Upper lobe of right lung (tissue), 1 donor: ENCODE data around the gene EMCN. TPM values are rescaled to one million over a fixed set of nuclear protein-coding genes. Genes with fewer than 3 reads are reported as not detected.
"Not testable (repeated sequence)": the region's sequence is repeated elsewhere in the genome, so short reads cannot be mapped to it uniquely, and the experiment has no call there.

ENCODE experiments used
- ATAC-seq: fragments of 200-7000 bp; cut with Tn5 transposase; one replicate; pipeline ENCODE4 v1.9.1; 2020; ENCODE audit warnings: mild to moderate bottlenecking, moderate library complexity
- DNase-seq: peaks from one replicate; pipeline ENCODE4 v3.0.0-alpha.2; 2020
- H3K27ac ChIP-seq: fragments of 200-600 bp; one replicate; pipeline ENCODE4 v1.8.0; 2022
- H3K27me3 ChIP-seq: fragments of 200-600 bp; one replicate; pipeline ENCODE4 v1.8.0; 2022; ENCODE audit warnings: mild to moderate bottlenecking
- H3K36me3 ChIP-seq: fragments of 200-600 bp; one replicate; pipeline ENCODE4 v1.8.0; 2022
- H3K4me1 ChIP-seq: fragments of 200-600 bp; one replicate; pipeline ENCODE4 v1.8.0; 2022
- H3K4me3 ChIP-seq: fragments of 200-600 bp; one replicate; pipeline ENCODE4 v1.8.0; 2022; ENCODE audit warnings: mild to moderate bottlenecking
- H3K9me3 ChIP-seq: fragments of 200-600 bp; one replicate; pipeline ENCODE4 v1.8.0; 2022
- CTCF ChIP-seq: fragments of 200-600 bp; IDR thresholded peaks from one replicate; pipeline ENCODE4 v1.8.0; 2022; ENCODE audit warnings: antibody characterized with exemption
- intact Hi-C: fragments of 100-400 bp; cut with DNase I; formaldehyde crosslinking; loops from one replicate; pipeline ENCODE4 v1.11.0; 2022
- total RNA-seq: library from RNA; stranded (reverse); fragmentation: NEBNext Ultra II Directional; extraction: Animal tissue kit (Norgen Biotek cat#: 25700); gene quantifications from one replicate; pipeline ENCODE4 v1.2.1, GENCODE V29; 2021
- donor health status: DM: no; HTN: yes; CAD: no; lungs with severe emphysema.

The EMCN gene
- total RNA-seq, 1 donor from 2014 or later: 35.9 TPM

- H3K36me3 ChIP-seq: no peaks in the 10 kb centered on the region
- no peak overlapping the region for H3K4me3 ChIP-seq
- TF ChIP-seq CTCF: no peak
- DNase-seq: no peak
- intact Hi-C loops: no loop called here
- ATAC-seq: no peak
- no peaks in the 10 kb centered on the region for H3K9me3 ChIP-seq
- no peaks in the 10 kb centered on the region for H3K27me3 ChIP-seq
- H3K27ac ChIP-seq: no peak overlapping the region
- H3K4me1 ChIP-seq: no peaks in the 10 kb centered on the region
Observed at GRCh38 chr4:100361336-100361735, 156.5 kb downstream of the EMCN start.

GRCh38 chr4:100360211-100360610 lies 157.6 kb downstream of the EMCN start:
- Histone ChIP-seq H3K4me1 (no peaks in the 10 kb centered on the region), H3K27me3 (no peaks in the 10 kb centered on the region), H3K4me3 (no peak overlapping the region), H3K36me3 (no peaks in the 10 kb centered on the region), H3K27ac (no peak overlapping the region), H3K9me3 (no peaks in the 10 kb centered on the region)
- no peak for DNase-seq
- no peak for TF ChIP-seq CTCF
- intact Hi-C loops: no loop called here
- no peak for ATAC-seq

GRCh38 chr4:100359441-100359840 lies 158.4 kb downstream of the EMCN start:
- DNase-seq (no peak), ATAC-seq (no peak)
- Histone ChIP-seq H3K9me3 (no peaks in the 10 kb centered on the region), H3K27ac (no peak overlapping the region), H3K27me3 (no peaks in the 10 kb centered on the region), H3K36me3 (no peaks in the 10 kb centered on the region), H3K4me3 (no peak overlapping the region), H3K4me1 (no peaks in the 10 kb centered on the region)
- intact Hi-C loops: no loop called here
- TF ChIP-seq CTCF: no peak

GRCh38 chr4:100357542-100357941 lies 160.3 kb downstream of the EMCN start:
- TF ChIP-seq CTCF: no peak
- no peaks in the 10 kb centered on the region for H3K4me1 ChIP-seq
- no peaks in the 10 kb centered on the region for H3K9me3 ChIP-seq
- DNase-seq (no peak), ATAC-seq (no peak)
- H3K27me3 ChIP-seq: no peaks in the 10 kb centered on the region
- intact Hi-C loops: no loop called here
- no peak overlapping the region for H3K27ac ChIP-seq
- no peaks in the 10 kb centered on the region for H3K36me3 ChIP-seq
- no peak overlapping the region for H3K4me3 ChIP-seq

- intact Hi-C loops: no loop called here
- TF ChIP-seq CTCF: no peak
Observed at GRCh38 chr4:100356172-100356571, 161.7 kb downstream of the EMCN start.

GRCh38 chr4:100352352-100352751 lies 165.5 kb downstream of the EMCN start:
- H3K27me3 ChIP-seq, intact Hi-C loops, H3K4me3 ChIP-seq, H3K36me3 ChIP-seq, H3K9me3 ChIP-seq, DNase-seq, H3K27ac ChIP-seq, ATAC-seq, H3K4me1 ChIP-seq: not testable (repeated sequence)

More at GRCh38 chr4:100356172-100356571, 161.7 kb downstream of the EMCN start:
- no peak overlapping the region for H3K4me3 ChIP-seq
- H3K4me1 ChIP-seq: no peaks in the 10 kb centered on the region
- no peak overlapping the region for H3K27ac ChIP-seq
- H3K9me3 ChIP-seq: no peaks in the 10 kb centered on the region
- ATAC-seq (no peak), DNase-seq (no peak)
- no peaks in the 10 kb centered on the region for H3K27me3 ChIP-seq
- H3K36me3 ChIP-seq: no peaks in the 10 kb centered on the region
